Breast epithelium (tissue), 3 donors: Measurements from ENCODE around the gene IL2.

Experiments
- CTCF ChIP-seq, 3 donors: fragments of 450-650 bp; IDR thresholded peaks; one replicate each; pipeline ENCODE4 v1.5.1; 2016 to 2017; ENCODE audit warnings: antibody characterized with exemption in 3 of 3, mild to moderate bottlenecking in 3 of 3, moderate library complexity in 3 of 3
- POLR2AphosphoS5 ChIP-seq, 3 donors: sonication (generic); formaldehyde crosslinking; IDR thresholded peaks; one replicate each; pipeline ENCODE4 v1.6.1; 2017; ENCODE audit warnings: antibody characterized with exemption in 3 of 3

- TF ChIP-seq CTCF (IDR thresholded peaks at IDR 0.05): no peak
- TF ChIP-seq POLR2AphosphoS5 (IDR thresholded peaks at IDR 0.05): no peak
Observed at GRCh38 chr4:122476745-122477144, 20.2 kb upstream of the IL2 start.
